SK-N-SH (cell line): ENCODE measurements around the gene BARD1.

Experiments
- CTCF ChIP-seq: fragments of 200-600 bp; sonication (generic); IDR thresholded peaks from 2 replicates; pipeline ENCODE4 v1.6.1; 2017; ENCODE audit warnings: antibody characterized with exemption, mild to moderate bottlenecking, moderate library complexity
- EZH2phosphoT487 ChIP-seq: fragments of 200-600 bp; sonication (generic); IDR thresholded peaks from 2 replicates; pipeline ENCODE4 v1.6.1; 2017; ENCODE audit warnings: low read depth, mixed run types, mild to moderate bottlenecking, antibody characterized with exemption, moderate library complexity, borderline replicate concordance
- FOXJ3 ChIP-seq: sonication (generic); formaldehyde crosslinking; IDR thresholded peaks from 2 replicates; pipeline ENCODE4 v1.5.1; 2020; ENCODE audit warnings: mild to moderate bottlenecking, missing genetic modification reagents
- SIN3A ChIP-seq: IDR thresholded peaks from 2 replicates; pipeline ENCODE4 v1.6.1; 2012; ENCODE audit warnings: low read depth, mild to moderate bottlenecking, low read length, moderate library complexity, borderline replicate concordance
- TAF1 ChIP-seq: IDR thresholded peaks from 2 replicates; pipeline ENCODE4 v1.6.1; 2012; ENCODE audit warnings: low read depth, mild to moderate bottlenecking, low read length, moderate library complexity, borderline replicate concordance
- TCF12 ChIP-seq: IDR thresholded peaks from 2 replicates; pipeline ENCODE4 v1.4.0; 2012
- TEAD4 ChIP-seq: IDR thresholded peaks from 2 replicates; pipeline ENCODE4 v1.4.0; 2012; ENCODE audit warnings: mild to moderate bottlenecking, borderline replicate concordance; ENCODE audit not compliant: insufficient read depth
- YY1 ChIP-seq: IDR thresholded peaks from 2 replicates; pipeline ENCODE4 v1.4.0; 2012; ENCODE audit warnings: low read depth, mild to moderate bottlenecking
- TF ChIP-seq, protein P1 (sequence below): IDR thresholded peaks from 2 replicates; pipeline ENCODE4 v1.4.0; 2012; ENCODE audit warnings: low read depth, borderline replicate concordance
- TF ChIP-seq, protein P2 (sequence below): IDR thresholded peaks from 2 replicates; pipeline ENCODE4 v1.6.1; 2012; ENCODE audit warnings: mild to moderate bottlenecking, low read depth, low read length, moderate library complexity

GRCh38 chr2:214715025-214715424, 94.5 kb downstream of the BARD1 start:
- TF ChIP-seq TEAD4 (no peak), CTCF (no peak), TCF12 (no peak), FOXJ3 (no peak), YY1 (no peak), TAF1 (no peak), SIN3A (no peak), EZH2phosphoT487 (no peak)
- TF ChIP-seq, protein P1, sequence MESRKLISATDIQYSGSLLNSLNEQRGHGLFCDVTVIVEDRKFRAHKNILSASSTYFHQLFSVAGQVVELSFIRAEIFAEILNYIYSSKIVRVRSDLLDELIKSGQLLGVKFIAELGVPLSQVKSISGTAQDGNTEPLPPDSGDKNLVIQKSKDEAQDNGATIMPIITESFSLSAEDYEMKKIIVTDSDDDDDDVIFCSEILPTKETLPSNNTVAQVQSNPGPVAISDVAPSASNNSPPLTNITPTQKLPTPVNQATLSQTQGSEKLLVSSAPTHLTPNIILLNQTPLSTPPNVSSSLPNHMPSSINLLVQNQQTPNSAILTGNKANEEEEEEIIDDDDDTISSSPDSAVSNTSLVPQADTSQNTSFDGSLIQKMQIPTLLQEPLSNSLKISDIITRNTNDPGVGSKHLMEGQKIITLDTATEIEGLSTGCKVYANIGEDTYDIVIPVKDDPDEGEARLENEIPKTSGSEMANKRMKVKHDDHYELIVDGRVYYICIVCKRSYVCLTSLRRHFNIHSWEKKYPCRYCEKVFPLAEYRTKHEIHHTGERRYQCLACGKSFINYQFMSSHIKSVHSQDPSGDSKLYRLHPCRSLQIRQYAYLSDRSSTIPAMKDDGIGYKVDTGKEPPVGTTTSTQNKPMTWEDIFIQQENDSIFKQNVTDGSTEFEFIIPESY, result no peak
- TF ChIP-seq, protein P2, sequence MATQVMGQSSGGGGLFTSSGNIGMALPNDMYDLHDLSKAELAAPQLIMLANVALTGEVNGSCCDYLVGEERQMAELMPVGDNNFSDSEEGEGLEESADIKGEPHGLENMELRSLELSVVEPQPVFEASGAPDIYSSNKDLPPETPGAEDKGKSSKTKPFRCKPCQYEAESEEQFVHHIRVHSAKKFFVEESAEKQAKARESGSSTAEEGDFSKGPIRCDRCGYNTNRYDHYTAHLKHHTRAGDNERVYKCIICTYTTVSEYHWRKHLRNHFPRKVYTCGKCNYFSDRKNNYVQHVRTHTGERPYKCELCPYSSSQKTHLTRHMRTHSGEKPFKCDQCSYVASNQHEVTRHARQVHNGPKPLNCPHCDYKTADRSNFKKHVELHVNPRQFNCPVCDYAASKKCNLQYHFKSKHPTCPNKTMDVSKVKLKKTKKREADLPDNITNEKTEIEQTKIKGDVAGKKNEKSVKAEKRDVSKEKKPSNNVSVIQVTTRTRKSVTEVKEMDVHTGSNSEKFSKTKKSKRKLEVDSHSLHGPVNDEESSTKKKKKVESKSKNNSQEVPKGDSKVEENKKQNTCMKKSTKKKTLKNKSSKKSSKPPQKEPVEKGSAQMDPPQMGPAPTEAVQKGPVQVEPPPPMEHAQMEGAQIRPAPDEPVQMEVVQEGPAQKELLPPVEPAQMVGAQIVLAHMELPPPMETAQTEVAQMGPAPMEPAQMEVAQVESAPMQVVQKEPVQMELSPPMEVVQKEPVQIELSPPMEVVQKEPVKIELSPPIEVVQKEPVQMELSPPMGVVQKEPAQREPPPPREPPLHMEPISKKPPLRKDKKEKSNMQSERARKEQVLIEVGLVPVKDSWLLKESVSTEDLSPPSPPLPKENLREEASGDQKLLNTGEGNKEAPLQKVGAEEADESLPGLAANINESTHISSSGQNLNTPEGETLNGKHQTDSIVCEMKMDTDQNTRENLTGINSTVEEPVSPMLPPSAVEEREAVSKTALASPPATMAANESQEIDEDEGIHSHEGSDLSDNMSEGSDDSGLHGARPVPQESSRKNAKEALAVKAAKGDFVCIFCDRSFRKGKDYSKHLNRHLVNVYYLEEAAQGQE, result no peak
